K562 (cell line): ENCODE measurements around the gene DKKL1. TPM values are rescaled to one million over a fixed set of nuclear protein-coding genes. Genes with fewer than 3 reads are reported as not detected.

ENCODE experiments used
- ATAC-seq: fragments of 200-7000 bp; cut with Tn5 transposase; 3 replicates; pipeline ENCODE4 v1.9.1; 2020; ENCODE audit warnings: moderate library complexity
- BruUV-seq: library from RNA; stranded (reverse); fragments of 400-500 nt; replicated peaks from 2 replicates; lab custom pipeline; 2021; lab: Mats Ljungman, UMichigan
- CTCF ChIA-PET: fragments of 300-600 bp; formaldehyde crosslinking; extraction: SDS; loops from one replicate; lab custom pipeline; 2021; ENCODE audit warnings: low intra/inter-chr PET ratio; lab: Yijun Ruan, JAX
- POLR2A ChIA-PET: fragments of 300-600, 350-650 bp; sonication (Branson Sonifier 250); formaldehyde crosslinking; extraction: SDS; loops from one replicate; lab custom pipeline; 2021; ENCODE audit warnings: antibody characterized with exemption, inconsistent platforms; lab: Yijun Ruan, JAX
- DNase-seq, 4 experiments: peaks; one replicate each; pipeline versions ENCODE4 v3.0.0 to v3.0.0-alpha.2; 2011 to 2018; ENCODE audit warnings: low spot score in 3 of 4, mixed read lengths in 3 of 4; ENCODE audit errors: extremely low read depth in 1 of 4
- FAIRE-seq: peaks from 2 replicates; lab custom pipeline; 2011; peaks lifted over from hg19 to GRCh38; lab: Jason Lieb, UNC
- H2AFZ ChIP-seq: 2 replicates; pipeline ENCODE4 v1.6.0; 2011; ENCODE audit warnings: low read depth, low read length, control low read depth, inconsistent platforms
- H3K27ac ChIP-seq: fragments of 200-600 bp; 3 replicates; pipeline ENCODE4 v1.8.0; 2011; ENCODE audit warnings: low read depth, mild to moderate bottlenecking, control low read depth, inconsistent platforms, low read length, moderate library complexity, mixed read lengths; ENCODE audit errors: extremely low read depth
- H3K27me3 ChIP-seq, 2 experiments: fragments of 300-600 bp in 1 of 2; 2 replicates in 1 of 2; 3 replicates in 1 of 2; pipeline versions ENCODE4 v1.6.0 to v1.8.0; 2011; ENCODE audit warnings: inconsistent platforms in 2 of 2, low read length in 2 of 2, mild to moderate bottlenecking in 1 of 2, mixed read lengths in 1 of 2, moderate library complexity in 1 of 2; ENCODE audit not compliant: control insufficient read depth in 2 of 2, insufficient read depth in 2 of 2
- H3K36me3 ChIP-seq: fragments of 300-600 bp; 3 replicates; pipeline ENCODE4 v1.8.0; 2011; ENCODE audit warnings: mild to moderate bottlenecking, low read length, inconsistent platforms; ENCODE audit not compliant: control insufficient read depth, insufficient read depth
- H3K4me1 ChIP-seq, 2 experiments: fragments of 200-600 bp in 1 of 2; replicated peaks in 1 of 2; 2 replicates in 1 of 2; 3 replicates in 1 of 2; pipeline versions ENCODE4 v1.5.1 to v1.8.0; 2011; ENCODE audit warnings: inconsistent platforms in 2 of 2, low read length in 2 of 2, mild to moderate bottlenecking in 1 of 2, mixed read lengths in 1 of 2, moderate library complexity in 1 of 2; ENCODE audit not compliant: control insufficient read depth in 2 of 2, insufficient read depth in 2 of 2
- H3K4me2 ChIP-seq: 2 replicates; pipeline ENCODE4 v1.6.1; 2011; ENCODE audit warnings: low read length, control low read depth, inconsistent platforms, mixed read lengths; ENCODE audit not compliant: insufficient read depth
- H3K4me3 ChIP-seq: fragments of 200-600 bp; sonication (generic), shearing (Covaris generic); 2 replicates; pipeline ENCODE4 v1.5.1; 2016; ENCODE audit warnings: control low read depth, inconsistent platforms
- H3K79me2 ChIP-seq: fragments of 200-600 bp; 3 replicates; pipeline ENCODE4 v1.8.0; 2011; ENCODE audit warnings: low read length, inconsistent platforms; ENCODE audit not compliant: control insufficient read depth, insufficient read depth
- H3K9ac ChIP-seq, 2 experiments: 2 replicates each; pipeline versions ENCODE4 v1.6.0 to v1.6.1; 2011; ENCODE audit warnings: low read depth in 2 of 2, low read length in 2 of 2, control low read depth in 1 of 2, inconsistent platforms in 1 of 2, mild to moderate bottlenecking in 1 of 2, mixed read lengths in 1 of 2; ENCODE audit not compliant: insufficient read depth in 1 of 2
- H3K9me1 ChIP-seq: one replicate; pipeline ENCODE4 v1.6.0; 2011; ENCODE audit warnings: inconsistent platforms, mild to moderate bottlenecking, low read length, moderate library complexity; ENCODE audit not compliant: control insufficient read depth, insufficient read depth
- H3K9me3 ChIP-seq: replicated peaks from 2 replicates; pipeline ENCODE4 v1.5.1; 2011; ENCODE audit warnings: low read depth, low read length, inconsistent platforms; ENCODE audit not compliant: control insufficient read depth, insufficient read depth
- H4K20me1 ChIP-seq: replicated peaks from 2 replicates; pipeline ENCODE4 v1.6.1; 2011; ENCODE audit warnings: low read length, inconsistent platforms, mixed read lengths; ENCODE audit not compliant: control insufficient read depth, insufficient read depth
- ATF3 ChIP-seq, 2 experiments: fragments of 450-650 bp in 1 of 2; sonication (generic) in 1 of 2; formaldehyde crosslinking in 1 of 2; IDR thresholded peaks in 1 of 2; conservative IDR thresholded peaks in 1 of 2; 2 replicates each; pipeline versions ENCODE4 v1.6.1 to v1.8.1; 2016 to 2023; ENCODE audit warnings: mild to moderate bottlenecking in 2 of 2, moderate library complexity in 2 of 2, inconsistent platforms in 1 of 2, missing genetic modification reagents in 1 of 2
- CBFA2T3 ChIP-seq: fragments of 450-650 bp; IDR thresholded peaks from 2 replicates; pipeline ENCODE4 v1.6.1; 2017
- CEBPB ChIP-seq: fragments of 450-650 bp; IDR thresholded peaks from 2 replicates; pipeline ENCODE4 v1.6.1; 2016; ENCODE audit warnings: missing genetic modification characterization, missing compliant biosample characterization
- CEBPG ChIP-seq, 3 experiments: fragments of 200-800 bp in 1 of 3; sonication (Bioruptor generic) in 1 of 3; sonication (generic) in 1 of 3; formaldehyde crosslinking in 1 of 3; IDR thresholded peaks in 2 of 3; conservative IDR thresholded peaks in 1 of 3; 2 replicates each; pipeline versions ENCODE4 v1.6.1 to v1.8.0; 2016 to 2022; ENCODE audit warnings: missing compliant biosample characterization in 2 of 3, missing genetic modification characterization in 2 of 3, mild to moderate bottlenecking in 1 of 3, missing genetic modification reagents in 1 of 3
- HSF4 ChIP-seq: fragments of 250-450 bp; sonication (Bioruptor Pico); IDR thresholded peaks from 2 replicates; pipeline ENCODE4 v2.1.2; 2022; ENCODE audit warnings: mild to moderate bottlenecking, moderate library complexity, borderline replicate concordance
- RBBP5 ChIP-seq: fragments of 200-600 bp; sonication (generic); IDR thresholded peaks from 2 replicates; pipeline ENCODE4 v1.6.1; 2012; ENCODE audit warnings: borderline replicate concordance, mild to moderate bottlenecking, low read length, control low read depth, inconsistent platforms; ENCODE audit not compliant: insufficient read depth, poor library complexity, severe bottlenecking
- TCF7L2 ChIP-seq: fragments of 150-350 bp; IDR thresholded peaks from 2 replicates; pipeline ENCODE4 v1.6.1; 2016; ENCODE audit warnings: low read depth, mild to moderate bottlenecking, low read length, moderate library complexity
- VEZF1 ChIP-seq: fragments of 200-800 bp; sonication (Bioruptor generic); IDR thresholded peaks from 2 replicates; pipeline ENCODE4 v1.6.1; 2017; ENCODE audit warnings: missing genetic modification characterization, missing compliant biosample characterization
- ZNF384 ChIP-seq: IDR thresholded peaks from 2 replicates; pipeline ENCODE4 v1.6.1; 2012; ENCODE audit warnings: low read depth, low read length, improper control_type of control experiment
- WGBS: fragments of 100-300 bp; shearing (Covaris generic); methylation state at CpG from one replicate; pipeline ENCODE4 v1.1.6; 2016; ENCODE audit warnings: low coverage, mixed read lengths; ENCODE audit not compliant: insufficient coverage; ENCODE audit errors: missing lambda C conversion rate; 5-methylcytosine and 5-hydroxymethylcytosine counted together
- in situ Hi-C: fragments of 300-500 bp; cut with MboI; formaldehyde crosslinking; loops from 4 replicates; pipeline ENCODE4 v1.15.0; 2018; ENCODE audit warnings: inconsistent platforms, mixed read lengths
- intact Hi-C: fragments of 100-400 bp; cut with micrococcal nuclease; formaldehyde crosslinking; loops from 2 replicates; pipeline ENCODE4 v1.14.2; 2022
- polyA plus RNA-seq, 8 experiments: library from polyadenylated mRNA; depleted of rRNA in 4 of 8; stranded (reverse) in 5 of 8; unstranded in 3 of 8; fragments of >200 nt; fragmentation: Nextera tagmentation in 2 of 8; fragmentation: Illumina TruSeq in 1 of 8; extraction: Ambion mirVana in 2 of 8; extraction: Trizol in 1 of 8; gene quantifications; 2 replicates each; pipeline versions ENCODE4 v1.2.1 to v1.2.3, GENCODE V29; 2011 to 2014; ENCODE audit warnings: inconsistent platforms in 1 of 8, missing spikeins in 1 of 8
- total RNA-seq, 7 experiments: library from RNA; depleted of rRNA in 6 of 7; stranded (reverse); fragments of >200 nt in 6 of 7; fragmentation: Illumina TruSeq in 2 of 7; extraction: Trizol in 2 of 7; gene quantifications; 2 replicates each; pipeline versions ENCODE4 v1.2.1 to v1.2.3, GENCODE V29; 2011 to 2021; ENCODE audit warnings: low replicate concordance in 1 of 7

The DKKL1 gene
- total and polyA plus RNA-seq, 9 of the 15 experiments (the other 6 are each of a cell fraction or from before 2014, with no cell fraction given), result 0.15 to 1.7 (median 0.52) TPM

- Histone ChIP-seq H4K20me1 (no peaks in the 10 kb centered on the region), H3K4me1 (peaks cover 7 to 44% of the 10 kb centered on the region in 2 experiments; a peak in 4 of 5 replicates), H3K27me3 (no peaks in the 10 kb centered on the region), H2AFZ (no peak overlapping the region), H3K4me3 (no peak overlapping the region), H3K79me2 (no peaks in the 10 kb centered on the region), H3K27ac (no peak overlapping the region), H3K4me2 (no peak overlapping the region), H3K9me1 (no peaks in the 10 kb centered on the region), H3K36me3 (no peaks in the 10 kb centered on the region), H3K9ac (no peak overlapping the region), H3K9me3 (no peaks in the 10 kb centered on the region)
- 34% methylated on average over 5 of the region's 5 CpGs for WGBS
- in situ Hi-C loops (loop anchor here (5.0 kb wide), 1 partner anchor 43 kb away; no protein-coding TSS in a partner anchor), intact Hi-C loops (loop anchor here (2.0 kb wide), 1 partner anchor 37 kb away; no protein-coding TSS in a partner anchor)
- TF ChIP-seq CBFA2T3, result no peak
- ChIA-PET POLR2A (interaction anchor here (0.5 to 1.2 kb wide), 3 partner anchors 10 to 74 kb away, joined by 3 read pairs; no protein-coding TSS in a partner anchor), CTCF (interaction anchor here (0.7 to 4.4 kb wide), 2 partner anchors 50 to 57 kb away, joined by 3 to 59 read pairs; no protein-coding TSS in a partner anchor)
- FAIRE-seq, result no peak
- BruUV-seq, result no TSS peak
- peak in 1 of 4 experiments; percentile 5 for DNase-seq
- no peak for ATAC-seq
Observed at GRCh38 chr19:49393881-49394280, 30.2 kb downstream of the DKKL1 start.

- 32% methylated on average over 14 of the region's 15 CpGs for WGBS
- no peak overlapping the region for H2AFZ ChIP-seq
- no peaks in the 10 kb centered on the region for H3K27me3 ChIP-seq
- CTCF ChIA-PET, result no interaction called here
- intact Hi-C loops (no loop called here), in situ Hi-C loops (no loop called here)
- ATAC-seq, result no peak
- H4K20me1 ChIP-seq, result no peaks in the 10 kb centered on the region
- POLR2A ChIA-PET, result interaction anchor here (0.9 kb wide), 1 partner anchor 58 kb away, joined by 3 read pairs; no protein-coding TSS in a partner anchor
- H3K9me3 ChIP-seq, result no peaks in the 10 kb centered on the region
- H3K27ac ChIP-seq, result no peak overlapping the region
- no peak overlapping the region for H3K4me2 ChIP-seq
- no TSS peak for BruUV-seq
- H3K9ac ChIP-seq, result peak overlapping the region in 1 of 2 experiments; percentile 72; a peak in 2 of 4 replicates
- peak in 1 of 4 experiments; percentile 8 for DNase-seq
- H3K4me1 ChIP-seq, result peaks cover 7 to 30% of the 10 kb centered on the region in 2 experiments; a peak in 4 of 5 replicates
- no peaks in the 10 kb centered on the region for H3K36me3 ChIP-seq
- no peaks in the 10 kb centered on the region for H3K9me1 ChIP-seq
- H3K79me2 ChIP-seq, result no peaks in the 10 kb centered on the region
- FAIRE-seq, result no peak
- no peak overlapping the region for H3K4me3 ChIP-seq
- TF ChIP-seq CEBPG (CRISPR knock-in tag; IDR thresholded peaks at IDR 0.05) (peak; percentile 44; the same call in 1 of the 2 replicates), CEBPG (tag; conservative IDR thresholded peaks at IDR 0.05 in 1 of 2, IDR thresholded peaks at IDR 0.05 in 1 of 2) (peak; percentile 59 to 67; a peak in 3 of 4 replicates), TCF7L2 (no peak), ZNF384 (peak; percentile 60), CEBPB (tag) (peak; percentile 94), ATF3 (IDR thresholded peaks at IDR 0.05) (no peak), ATF3 (CRISPR knock-in tag; conservative IDR thresholded peaks at IDR 0.05) (no peak), RBBP5 (no peak), VEZF1 (CRISPR knock-in tag) (no peak; the same call in 1 of the 2 replicates), HSF4 (CRISPR knock-in tag) (no peak)
Observed at GRCh38 chr19:49395581-49396407, 32.1 kb downstream of the DKKL1 start.
